ENCODE results near the gene HCRTR1. TPM values are rescaled to one million over a fixed set of nuclear protein-coding genes. Genes with fewer than 3 reads are reported as not detected.

Gene HCRTR1
- total RNA-seq, 1 experiment from 2014 or later, result not detected

- H3K9me3 ChIP-seq (ENCODE audit: low read depth, low read length, poor library complexity, severe bottlenecking), result no peaks in the 10 kb centered on the region
- no TSS peak for BruUV-seq (replicated peaks)
- TF ChIP-seq EZH2 (IDR thresholded peaks at IDR 0.05; ENCODE audit: borderline replicate concordance, low read depth, low read length, poor library complexity, severe bottlenecking) (no peak), CTCF (conservative IDR thresholded peaks at IDR 0.05; ENCODE audit: low read depth, low read length) (no peak)
- no peak overlapping the region for H3K27ac ChIP-seq (ENCODE audit: low read depth, low read length, poor library complexity, severe bottlenecking)
- DNase-seq (ENCODE audit: low spot score), result no peak
- H3K4me3 ChIP-seq (ENCODE audit: low read depth, low read length, poor library complexity, severe bottlenecking), result no peak overlapping the region
- no peaks in the 10 kb centered on the region for H3K27me3 ChIP-seq (replicated peaks; ENCODE audit: insufficient read depth, low read depth, low read length, poor library complexity)
- no peaks in the 10 kb centered on the region for H3K4me1 ChIP-seq (ENCODE audit: insufficient read depth, low read length, poor library complexity, severe bottlenecking)
- intact Hi-C loops (cut with micrococcal nuclease; ENCODE audit: unreplicated experiment), result no loop called here
- peaks cover 14% of the 10 kb centered on the region for H3K36me3 ChIP-seq (ENCODE audit: insufficient read depth, low read length, poor library complexity, severe bottlenecking)
- ChIA-PET POLR2A (ENCODE audit: low non-redundant PET) (no interaction called here), CTCF (no interaction called here)
These were observed 8.2 kb downstream of the HCRTR1 start for GRCh38 chr1:31625561-31626222.

GRCh38 chr1:31626223-31627207, 9.0 kb downstream of the HCRTR1 start:
- CTCF ChIA-PET, result interaction anchor here (0.9 kb wide), 1 partner anchor 447 kb away, joined by 3 read pairs; no protein-coding TSS in a partner anchor
- no peak for TF ChIP-seq CTCF (conservative IDR thresholded peaks at IDR 0.05; ENCODE audit: low read depth, low read length)
- TF ChIP-seq EZH2 (IDR thresholded peaks at IDR 0.05; ENCODE audit: borderline replicate concordance, low read depth, low read length, poor library complexity, severe bottlenecking), result no peak
- DNase-seq (ENCODE audit: low spot score), result no peak

GRCh38 chr1:31627301-31627929, 9.9 kb downstream of the HCRTR1 start:
- intact Hi-C loops (cut with micrococcal nuclease; ENCODE audit: unreplicated experiment), result no loop called here

More at GRCh38 chr1:31626223-31627207, 9.0 kb downstream of the HCRTR1 start:
- Histone ChIP-seq H3K36me3 (ENCODE audit: insufficient read depth, low read length, poor library complexity, severe bottlenecking) (peaks cover 14% of the 10 kb centered on the region), H3K4me3 (ENCODE audit: low read depth, low read length, poor library complexity, severe bottlenecking) (no peak overlapping the region), H3K27ac (ENCODE audit: low read depth, low read length, poor library complexity, severe bottlenecking) (no peak overlapping the region), H3K27me3 (replicated peaks; ENCODE audit: insufficient read depth, low read depth, low read length, poor library complexity) (no peaks in the 10 kb centered on the region), H3K4me1 (ENCODE audit: insufficient read depth, low read length, poor library complexity, severe bottlenecking) (no peaks in the 10 kb centered on the region), H3K9me3 (ENCODE audit: low read depth, low read length, poor library complexity, severe bottlenecking) (no peaks in the 10 kb centered on the region)
- intact Hi-C loops (cut with micrococcal nuclease; ENCODE audit: unreplicated experiment), result no loop called here
- no TSS peak for BruUV-seq (replicated peaks)
- POLR2A ChIA-PET (ENCODE audit: low non-redundant PET), result no interaction called here

More at GRCh38 chr1:31627301-31627929, 9.9 kb downstream of the HCRTR1 start:
- Histone ChIP-seq H3K9me3 (ENCODE audit: low read depth, low read length, poor library complexity, severe bottlenecking) (no peaks in the 10 kb centered on the region), H3K36me3 (ENCODE audit: insufficient read depth, low read length, poor library complexity, severe bottlenecking) (peaks cover 14% of the 10 kb centered on the region), H3K27me3 (replicated peaks; ENCODE audit: insufficient read depth, low read depth, low read length, poor library complexity) (no peaks in the 10 kb centered on the region), H3K4me3 (ENCODE audit: low read depth, low read length, poor library complexity, severe bottlenecking) (no peak overlapping the region), H3K4me1 (ENCODE audit: insufficient read depth, low read length, poor library complexity, severe bottlenecking) (no peaks in the 10 kb centered on the region), H3K27ac (ENCODE audit: low read depth, low read length, poor library complexity, severe bottlenecking) (no peak overlapping the region)
- ChIA-PET POLR2A (ENCODE audit: low non-redundant PET) (no interaction called here), CTCF (interaction anchor here (0.9 kb wide), 1 partner anchor 446 kb away, joined by 3 read pairs; no protein-coding TSS in a partner anchor)
- no TSS peak for BruUV-seq (replicated peaks)
- TF ChIP-seq CTCF (conservative IDR thresholded peaks at IDR 0.05; ENCODE audit: low read depth, low read length), result no peak
- TF ChIP-seq EZH2 (IDR thresholded peaks at IDR 0.05; ENCODE audit: borderline replicate concordance, low read depth, low read length, poor library complexity, severe bottlenecking), result no peak
- DNase-seq (ENCODE audit: low spot score), result no peak

All from A673 (cell line).